GM12873 (cell line): ENCODE measurements around the gene COMMD10.
A peak's percentile ranks its signal among the peaks of the same experiment; 100 is the strongest.

Experiments used
- CTCF ChIP-seq: IDR thresholded peaks from 2 replicates; pipeline ENCODE4 v1.5.1; 2012; ENCODE audit warnings: low read depth, mild to moderate bottlenecking, moderate library complexity, low read length, control low read depth; ENCODE audit not compliant: insufficient read depth; ENCODE audit errors: missing control alignments

The COMMD10 gene

DNA sequence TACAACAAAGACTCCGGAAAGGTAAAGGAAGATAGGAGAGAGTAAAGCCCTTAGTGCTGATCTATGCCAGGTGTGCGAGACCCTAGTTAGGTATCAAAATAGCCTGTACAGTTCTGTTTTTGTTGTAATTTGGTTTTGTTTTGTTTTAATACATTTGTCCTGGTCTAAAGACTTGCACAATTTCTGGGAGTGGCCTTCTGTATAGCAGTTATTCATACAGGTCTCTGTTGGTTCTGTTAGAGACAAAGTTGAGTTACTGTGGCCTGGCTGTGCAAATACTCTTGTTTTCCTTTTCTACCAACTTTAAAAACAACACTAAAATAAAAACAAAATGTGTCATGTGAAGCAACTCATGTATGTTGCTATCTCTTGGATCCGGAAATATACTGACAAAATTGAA is 163.6 kb downstream of the COMMD10 start:
- TF ChIP-seq CTCF, result no peak

GRCh38 chr5:116249648-116250047 is 164.8 kb downstream of the COMMD10 start:
- TF ChIP-seq CTCF, result no peak

DNA sequence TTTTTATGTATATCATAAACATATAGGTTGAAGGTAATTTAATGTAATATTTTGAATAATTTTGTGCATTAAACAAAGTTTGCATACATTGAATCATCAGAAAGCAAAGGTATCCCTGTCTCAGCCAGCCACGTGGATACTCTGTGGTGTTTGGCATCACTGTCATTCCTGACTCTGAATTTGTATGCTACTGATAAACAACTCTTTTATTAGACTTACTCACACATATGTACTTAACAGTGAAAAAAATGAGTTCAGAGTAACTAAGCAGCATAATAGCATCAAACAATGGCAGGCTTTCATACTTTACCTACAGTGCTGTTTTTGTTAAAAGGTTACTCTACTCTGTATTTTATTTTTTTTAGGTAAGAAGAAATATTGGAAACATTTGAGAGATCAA is 171.9 kb downstream of the COMMD10 start:
- no peak for TF ChIP-seq CTCF

GRCh38 chr5:116265471-116265870 is 180.6 kb downstream of the COMMD10 start:
- TF ChIP-seq CTCF, result no peak

- no peak for TF ChIP-seq CTCF
Measured at GRCh38 chr5:116271446-116272025, 186.7 kb downstream of the COMMD10 start.

DNA sequence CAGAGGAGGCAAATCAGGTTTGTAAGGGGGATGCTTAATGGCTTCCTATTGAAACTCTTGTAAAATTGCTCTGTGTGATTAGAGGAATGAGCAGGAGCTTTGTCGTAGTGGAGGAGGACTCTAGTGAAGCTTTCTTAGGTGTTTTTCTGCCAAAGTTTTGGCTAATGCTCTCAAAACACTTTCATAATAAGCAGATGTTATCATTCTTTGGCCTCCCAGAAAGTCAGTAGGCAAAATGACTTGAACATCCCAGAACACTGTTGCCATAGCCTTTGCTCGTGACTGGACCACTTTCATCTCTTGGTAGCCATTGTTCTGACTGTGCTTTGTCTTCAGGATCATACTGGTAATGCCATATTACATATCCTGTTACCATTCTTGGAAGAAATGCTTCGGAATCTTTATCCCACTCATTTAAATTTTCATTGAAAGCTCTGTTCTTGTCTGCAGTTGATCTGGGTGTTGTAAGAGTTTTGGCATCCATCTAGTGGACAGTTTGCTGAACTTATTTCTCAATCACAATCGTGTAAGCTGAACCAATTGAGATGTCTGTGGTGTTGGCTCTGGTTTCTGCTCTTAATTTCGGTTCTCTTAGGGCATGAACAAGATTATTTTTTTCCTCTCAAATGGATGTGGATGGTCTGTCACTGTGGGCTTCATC is 187.6 kb downstream of the COMMD10 start:
- peak; percentile 12 for TF ChIP-seq CTCF

DNA sequence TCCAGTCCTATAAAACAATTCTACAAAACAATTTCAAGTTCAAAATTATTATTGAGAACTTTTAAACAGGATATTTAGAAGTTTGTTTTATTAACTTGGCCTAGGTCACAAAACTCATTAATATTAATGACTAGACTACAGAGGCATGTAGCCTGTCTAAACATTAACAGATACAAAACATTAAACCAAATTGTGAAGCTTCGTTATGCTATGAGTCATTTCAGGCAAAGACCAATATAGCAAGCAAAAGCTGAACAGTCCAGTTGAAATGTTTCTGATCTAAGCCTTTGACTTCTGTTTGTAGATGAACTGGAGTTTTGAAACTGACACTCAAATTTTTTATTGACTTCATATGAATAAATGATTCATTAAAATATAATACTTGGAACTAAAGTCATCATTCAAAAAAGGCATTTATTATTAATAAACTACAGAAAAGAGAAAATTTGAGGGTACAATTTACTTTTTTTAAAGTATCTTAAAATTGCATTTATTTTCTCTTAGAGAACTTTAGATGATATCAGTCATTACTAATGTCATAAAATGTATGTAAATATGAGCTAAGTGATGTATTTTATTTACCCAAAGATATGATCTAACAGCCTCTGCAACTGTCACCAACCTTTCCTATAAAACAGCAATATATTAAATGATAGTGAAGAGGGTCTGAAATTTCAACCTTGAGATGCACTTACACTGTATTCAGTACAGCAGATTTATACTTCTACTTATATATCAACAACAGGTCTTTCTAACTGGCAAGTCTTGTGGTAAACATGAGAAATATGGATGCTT is 188.8 kb downstream of the COMMD10 start:
- no peak for TF ChIP-seq CTCF
